Endothelial cell of hepatic sinusoid (primary cell): ENCODE measurements around the gene DAZAP1.

Experiments
- in situ Hi-C: cut with HindIII; loops from 2 replicates; pipeline ENCODE4 v1.10.0; 2017; ENCODE audit warnings: low sequenced_read_pairs

The DAZAP1 gene

GRCh38 chr19:1469255-1470054 is 62.1 kb downstream of the DAZAP1 start:
- in situ Hi-C loops: loop anchor here (5.0 to 10.0 kb wide), 3 partner anchors 55 to 187 kb away; partner anchors contain the start of gene PLK5

- in situ Hi-C loops: loop anchor here (5.0 to 10.0 kb wide), 3 partner anchors 55 to 188 kb away; partner anchors contain the start of gene PLK5
These were observed 62.6 kb downstream of the DAZAP1 start for GRCh38 chr19:1470055-1470304.

- in situ Hi-C loops: loop anchor here (5.0 to 10.0 kb wide), 3 partner anchors 54 to 188 kb away; partner anchors contain the start of gene PLK5
These were observed 63.1 kb downstream of the DAZAP1 start for GRCh38 chr19:1470305-1471009.

GRCh38 chr19:1471010-1471514 is 63.7 kb downstream of the DAZAP1 start:
- in situ Hi-C loops: loop anchor here (5.0 to 10.0 kb wide), 3 partner anchors 54 to 189 kb away; partner anchors contain the start of gene PLK5

- in situ Hi-C loops: loop anchor here (5.0 to 10.0 kb wide), 3 partner anchors 53 to 189 kb away; partner anchors contain the start of gene PLK5
These were observed 64.3 kb downstream of the DAZAP1 start for GRCh38 chr19:1471515-1472160.

- in situ Hi-C loops: loop anchor here (5.0 to 10.0 kb wide), 3 partner anchors 52 to 190 kb away; partner anchors contain the start of gene PLK5
These were observed 65.1 kb downstream of the DAZAP1 start for GRCh38 chr19:1472231-1473084.

- in situ Hi-C loops: loop anchor here (5.0 to 10.0 kb wide), 3 partner anchors 52 to 191 kb away; partner anchors contain the start of gene PLK5
These were observed 65.9 kb downstream of the DAZAP1 start for GRCh38 chr19:1473085-1473851.

GRCh38 chr19:1474011-1474764 is 66.8 kb downstream of the DAZAP1 start:
- in situ Hi-C loops: loop anchor here (5.0 to 10.0 kb wide), 3 partner anchors 51 to 192 kb away; partner anchors contain the start of gene PLK5

- in situ Hi-C loops: loop anchor here (5.0 to 10.0 kb wide), 3 partner anchors 50 to 193 kb away; partner anchors contain the start of gene PLK5
These were observed 67.5 kb downstream of the DAZAP1 start for GRCh38 chr19:1474765-1475351.

- in situ Hi-C loops: loop anchor here (10.0 kb wide), 2 partner anchors 49 to 61 kb away; partner anchors contain the start of gene PLK5
These were observed 68.5 kb downstream of the DAZAP1 start for GRCh38 chr19:1475751-1476437.

GRCh38 chr19:1477056-1477455 is 69.7 kb downstream of the DAZAP1 start:
- in situ Hi-C loops: loop anchor here (10.0 kb wide), 2 partner anchors 48 to 62 kb away; partner anchors contain the start of gene PLK5

GRCh38 chr19:1478934-1479707 is 71.7 kb downstream of the DAZAP1 start, which contains the start of gene C19orf25:
Gene C19orf25, minus strand, starts transcription at chr19:1479215. Its CDS starts 312 bp downstream, at chr19:1478903.
- in situ Hi-C loops: loop anchor here (10.0 kb wide), 2 partner anchors 46 to 64 kb away; partner anchors contain the start of gene PLK5

- in situ Hi-C loops: no loop called here
These were observed 74.0 kb downstream of the DAZAP1 start for GRCh38 chr19:1481224-1481892.

- in situ Hi-C loops: no loop called here
These were observed 74.5 kb downstream of the DAZAP1 start for GRCh38 chr19:1481893-1482360.

GRCh38 chr19:1482361-1483130 is 75.2 kb downstream of the DAZAP1 start:
- in situ Hi-C loops: no loop called here
